Stimulated activated CD8-positive, alpha-beta memory T cell treated with anti-CD3 and anti-CD28 coated beads, Interleukin-12 subunit alpha, Interleukin-12 subunit beta, amount 100 ng/mL, for 4 hours (primary cell): ENCODE measurements around the gene PLCH2.

Experiments used
- DNase-seq: peaks from one replicate; pipeline ENCODE4 v3.0.0-alpha.2; 2020; ENCODE audit warnings: low read depth

Gene PLCH2

GRCh38 chr1:2460996-2461751 is 14.9 kb upstream of the PLCH2 start:
- DNase-seq: no peak

- no peak for DNase-seq
These were observed 13.3 kb upstream of the PLCH2 start for GRCh38 chr1:2462819-2463218.

DNA sequence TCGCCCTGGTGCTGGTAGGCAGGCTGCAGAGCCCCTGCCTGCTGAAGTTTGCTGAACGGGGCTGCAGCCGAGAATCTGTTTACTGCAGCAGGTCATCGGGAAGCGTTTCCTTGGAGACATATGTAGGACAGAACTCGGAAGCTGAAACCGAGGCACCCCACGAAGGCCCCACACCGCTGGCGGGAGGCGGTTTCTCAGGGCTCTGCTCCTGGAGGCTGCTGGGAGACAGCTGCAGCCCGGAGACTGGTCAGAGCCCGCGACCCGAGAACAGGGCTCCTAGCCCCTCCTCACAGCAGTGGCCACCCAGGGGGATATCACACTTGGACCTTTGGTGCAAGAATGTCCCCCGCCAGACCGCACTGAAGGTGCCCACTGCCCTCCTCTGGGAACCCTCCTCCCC is 12.7 kb upstream of the PLCH2 start:
- no peak for DNase-seq

GRCh38 chr1:2465371-2466269 is 10.5 kb upstream of the PLCH2 start:
- DNase-seq: no peak

- DNase-seq: no peak
These were observed 9.8 kb upstream of the PLCH2 start for GRCh38 chr1:2466270-2466665.

DNA sequence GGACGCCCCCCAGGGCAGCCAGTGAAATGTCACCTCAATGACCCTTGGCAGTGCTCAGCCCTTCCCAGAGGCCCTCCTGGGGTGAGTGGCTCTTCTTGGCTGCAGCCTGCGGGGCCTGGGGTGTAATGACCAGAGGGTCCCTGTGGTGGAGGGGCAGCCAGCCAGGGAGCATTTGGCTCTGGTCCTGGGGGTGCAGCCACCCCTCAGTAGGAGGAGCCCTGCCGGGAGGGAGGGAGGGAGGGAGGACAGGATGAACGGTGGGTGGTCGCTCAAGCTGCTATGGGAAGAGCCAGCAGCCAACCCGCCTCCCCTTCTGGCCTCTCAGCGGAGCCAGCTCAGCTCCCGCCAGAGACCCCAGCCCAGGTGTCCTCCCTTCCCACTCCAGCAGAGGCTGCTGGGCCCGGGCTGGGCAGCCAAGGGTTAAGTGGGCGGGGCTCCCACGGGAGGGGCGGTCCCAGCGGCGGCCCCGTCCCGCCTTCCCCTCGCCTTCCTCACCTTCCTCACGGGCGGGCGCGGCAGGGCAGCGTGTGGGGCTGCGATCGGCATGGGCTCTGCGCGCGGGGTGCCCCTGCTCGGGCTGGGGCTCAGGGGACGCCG is 9.0 kb upstream of the PLCH2 start:
- DNase-seq: no peak

GRCh38 chr1:2468041-2468472 is 8.0 kb upstream of the PLCH2 start:
- no peak for DNase-seq

DNA sequence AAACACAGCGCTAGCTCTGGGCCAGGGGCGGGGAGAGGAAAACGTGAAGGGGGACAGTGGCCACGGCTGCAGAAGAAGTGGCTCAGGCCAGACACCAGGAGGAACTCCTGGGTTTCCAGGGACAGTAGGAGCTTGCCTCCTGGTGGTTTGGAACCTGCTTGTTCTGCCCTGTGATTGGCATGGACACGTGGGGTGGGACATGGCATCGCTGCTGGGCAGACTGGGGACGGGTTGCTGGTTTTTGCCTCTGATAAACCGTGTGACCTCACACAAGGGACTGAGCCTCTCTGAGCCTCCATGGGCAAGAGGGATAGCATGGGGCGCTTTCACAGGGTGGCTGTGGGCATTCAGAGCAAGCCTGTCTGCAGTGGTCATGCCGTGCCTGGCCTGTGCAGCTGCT is 7.5 kb upstream of the PLCH2 start:
- DNase-seq: no peak

DNA sequence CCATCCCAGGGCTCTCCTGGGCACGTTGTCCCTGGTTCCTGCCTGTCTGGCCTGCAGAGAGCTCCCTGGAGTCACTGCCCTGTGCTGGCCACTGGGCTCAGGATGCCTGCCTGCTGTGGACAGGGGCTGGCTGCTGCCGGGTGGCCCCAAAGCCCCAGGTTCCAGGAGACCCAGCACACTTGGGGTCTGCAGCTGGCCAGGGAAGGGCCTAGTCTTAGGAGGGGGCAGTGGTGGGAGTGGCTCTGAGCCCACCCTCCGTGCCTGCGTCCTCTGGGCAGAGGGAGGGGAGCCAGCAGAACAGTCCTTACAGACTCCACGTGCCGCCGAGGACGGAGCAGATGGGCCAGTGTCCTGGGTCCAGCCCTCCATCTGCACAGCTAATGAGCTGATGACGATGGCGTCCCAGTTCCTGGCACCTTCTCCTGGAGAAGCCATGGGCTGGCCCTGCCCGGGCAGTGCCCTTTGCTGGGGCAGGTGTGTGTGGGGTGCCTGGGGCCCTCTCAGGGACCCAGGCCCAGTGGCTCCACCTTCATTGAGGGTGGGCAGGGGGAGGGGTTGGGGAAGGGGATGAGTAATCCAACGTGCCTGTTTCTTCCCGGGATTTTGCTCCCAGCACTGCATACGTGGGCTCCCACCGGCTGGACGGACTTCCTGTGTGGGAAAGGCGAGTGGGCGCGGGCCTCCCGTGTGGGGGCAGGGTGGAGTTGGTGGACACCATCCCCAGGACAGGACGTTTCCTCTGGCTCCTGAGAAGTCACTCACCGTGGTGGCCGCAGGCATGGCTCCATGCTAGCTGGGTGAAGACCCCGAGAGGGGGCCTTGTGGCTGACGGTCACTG is 6.8 kb upstream of the PLCH2 start:
- no peak for DNase-seq

DNA sequence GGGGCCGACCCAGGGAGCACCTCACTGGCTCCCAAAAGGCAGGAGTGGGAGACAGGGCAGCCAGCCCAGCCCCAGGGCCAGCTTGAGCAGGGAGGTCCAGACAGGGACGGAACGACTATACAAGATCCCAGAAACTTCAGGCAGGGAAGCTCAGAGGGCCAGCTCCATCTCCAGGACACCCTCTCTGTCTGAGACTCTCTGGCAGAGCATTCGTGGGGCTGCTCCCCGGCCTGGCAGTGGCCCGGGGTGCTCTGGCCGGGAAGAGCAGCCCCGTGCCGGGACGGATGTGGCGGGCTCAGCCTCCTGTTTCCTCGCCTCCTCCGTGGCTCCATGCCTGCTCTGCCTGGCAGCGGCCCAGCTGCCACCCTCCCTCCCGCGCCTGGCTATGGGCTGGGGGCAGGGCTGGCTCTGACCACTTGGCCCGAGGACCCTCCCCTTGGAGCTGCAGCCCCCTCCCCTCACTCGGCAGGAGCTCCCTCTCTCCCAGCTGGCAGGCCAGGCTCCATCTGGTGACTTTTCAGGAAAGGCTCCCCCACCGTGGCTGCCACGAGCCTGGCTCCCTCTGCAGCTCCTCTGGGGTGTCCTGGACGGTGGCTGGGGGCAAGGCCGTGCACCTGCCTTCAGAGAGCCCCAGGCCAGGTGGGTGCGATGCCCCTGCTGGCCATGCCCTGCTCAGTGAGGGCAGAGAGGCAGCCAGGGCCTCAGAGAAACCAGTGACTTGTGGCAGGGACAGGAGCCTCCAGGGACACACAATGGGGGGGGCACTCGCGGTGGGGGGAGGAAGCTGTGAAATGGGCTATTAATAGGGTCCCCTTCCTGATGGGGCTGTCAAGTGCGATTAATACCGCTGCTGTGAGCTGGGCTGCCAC is 5.6 kb upstream of the PLCH2 start:
- DNase-seq: no peak

- DNase-seq: no peak
These were observed 5.0 kb upstream of the PLCH2 start for GRCh38 chr1:2471159-2471471.

DNA sequence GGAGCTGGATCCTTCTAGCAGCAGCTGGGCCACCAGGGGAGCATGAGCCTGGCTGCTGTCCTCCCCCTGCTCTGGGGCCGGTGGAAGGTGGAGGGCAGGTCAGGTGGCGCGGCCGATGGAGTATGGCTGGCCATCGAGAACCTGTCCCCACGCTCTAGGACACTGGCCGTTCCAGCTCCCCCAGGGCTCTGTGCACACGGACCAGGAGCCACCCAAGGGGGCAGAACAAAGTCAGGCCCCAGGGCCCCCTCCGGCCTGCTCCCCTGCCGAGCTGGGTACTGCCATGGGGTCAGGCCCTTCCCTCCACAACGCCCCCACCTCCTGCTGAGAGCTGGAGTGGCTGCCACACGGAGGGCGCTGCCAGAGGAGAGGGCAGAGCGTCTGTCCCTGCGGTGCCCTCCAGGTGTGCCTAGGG is 4.5 kb upstream of the PLCH2 start:
- no peak for DNase-seq

- DNase-seq: no peak
These were observed 4.0 kb upstream of the PLCH2 start for GRCh38 chr1:2472109-2472508.

GRCh38 chr1:2472561-2473177 is 3.4 kb upstream of the PLCH2 start:
- DNase-seq: no peak

- DNase-seq: no peak
These were observed 2.9 kb upstream of the PLCH2 start for GRCh38 chr1:2473198-2473597.

DNA sequence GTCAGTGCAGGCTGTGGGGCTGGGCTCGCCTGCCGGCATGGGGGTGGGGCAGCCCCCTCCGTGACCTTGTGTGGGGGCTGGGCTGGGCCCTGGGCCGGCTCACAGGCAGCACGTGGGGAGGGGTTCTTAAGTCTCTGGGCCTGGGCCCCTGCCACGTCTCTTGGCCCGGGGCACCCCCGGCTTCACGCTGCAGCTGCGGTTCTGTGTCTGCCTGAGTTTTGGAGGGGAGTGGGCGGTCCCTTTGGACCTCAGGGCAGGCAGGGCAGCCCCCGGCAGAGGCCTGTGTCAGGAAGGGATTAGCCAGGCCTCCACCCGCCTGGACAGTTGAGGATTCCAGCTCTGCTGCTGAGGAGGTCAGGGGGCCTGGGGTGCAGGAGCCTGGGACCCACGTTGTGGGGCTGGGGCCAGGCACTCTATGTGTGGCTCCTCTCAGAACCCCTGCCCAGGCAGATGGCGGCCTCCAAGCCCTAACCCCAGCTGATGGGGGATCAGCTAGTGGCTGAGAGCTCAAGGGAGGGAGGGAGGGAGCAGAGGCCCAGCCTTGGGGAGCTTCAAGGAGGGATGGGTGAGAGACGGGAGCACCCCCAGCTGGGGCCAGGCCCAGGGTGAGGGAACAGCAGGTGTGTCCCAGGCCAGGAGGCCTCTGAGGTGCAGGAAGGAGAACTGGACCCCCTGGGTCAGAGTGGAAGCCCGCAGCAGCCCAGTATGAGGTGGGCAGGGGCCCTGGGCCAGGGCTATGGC is 1.8 kb upstream of the PLCH2 start:
- DNase-seq: no peak

- no peak for DNase-seq
These were observed 1.1 kb upstream of the PLCH2 start for GRCh38 chr1:2474933-2475371.

- no peak for DNase-seq
These were observed 518 bp upstream of the PLCH2 start for GRCh38 chr1:2475571-2475970.

- no peak for DNase-seq
These were observed 1.2 kb downstream of the PLCH2 start for GRCh38 chr1:2477309-2477708.
